GM12872 (cell line): ENCODE data around the gene SERPINB13.
A peak's percentile ranks its signal among the peaks of the same experiment; 100 is the strongest.

ENCODE experiments used
- CTCF ChIP-seq: IDR thresholded peaks from 3 replicates; pipeline ENCODE4 v1.5.1; 2011; ENCODE audit warnings: low read depth, mild to moderate bottlenecking, low read length, moderate library complexity; ENCODE audit not compliant: insufficient read depth

Gene SERPINB13

GRCh38 chr18:63567825-63568224 is 19.3 kb upstream of the SERPINB13 start:
- TF ChIP-seq CTCF = no peak

- no peak for TF ChIP-seq CTCF
Observed at GRCh38 chr18:63570721-63571120, 16.4 kb upstream of the SERPINB13 start.

DNA sequence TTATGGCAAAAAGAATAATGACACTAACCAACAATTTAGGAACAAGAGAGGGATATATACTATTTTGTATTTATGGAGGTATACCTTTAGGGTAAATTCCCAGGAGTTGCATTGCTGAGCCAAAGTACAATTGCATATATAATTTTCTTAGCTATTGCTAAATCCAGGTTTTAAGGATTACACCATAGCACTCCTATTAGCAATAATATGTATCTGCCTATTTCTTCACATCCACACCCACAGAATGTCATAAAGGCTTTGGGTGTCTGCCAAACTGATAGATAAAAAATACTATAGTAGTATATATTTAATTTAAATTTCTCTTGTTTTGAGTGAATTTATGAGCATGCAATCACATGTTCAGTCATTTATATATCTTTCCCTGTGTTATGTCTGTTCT is 11.5 kb upstream of the SERPINB13 start:
- no peak for TF ChIP-seq CTCF

DNA sequence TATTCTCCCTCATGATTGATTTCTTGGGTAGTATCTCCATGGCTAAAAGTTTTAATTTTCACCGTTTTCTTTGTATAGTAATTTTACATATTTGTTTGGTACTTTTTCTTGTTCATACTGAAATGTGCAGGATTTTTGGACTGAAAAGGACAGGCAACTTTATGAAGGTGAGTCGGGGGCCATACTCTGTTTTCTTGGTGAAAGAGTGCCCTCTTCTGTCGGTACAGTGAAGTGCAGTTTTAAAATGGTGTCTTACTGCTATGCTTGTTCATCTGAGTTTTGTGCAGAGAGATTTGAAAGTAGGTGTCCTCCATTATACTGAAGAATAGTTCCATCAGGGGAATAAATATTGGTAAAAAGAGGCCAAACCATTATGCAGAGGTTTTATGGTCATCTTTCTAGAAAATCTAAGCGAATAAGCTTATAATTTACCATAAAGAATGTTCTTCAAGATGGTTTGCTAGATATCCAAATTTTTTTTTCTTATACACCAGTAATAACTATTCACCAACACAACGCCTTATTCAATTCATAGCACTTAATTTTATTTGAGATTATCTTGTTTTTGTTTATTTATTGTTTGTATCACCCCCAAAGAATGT is 8.7 kb upstream of the SERPINB13 start:
- peak; percentile 73 for TF ChIP-seq CTCF

DNA sequence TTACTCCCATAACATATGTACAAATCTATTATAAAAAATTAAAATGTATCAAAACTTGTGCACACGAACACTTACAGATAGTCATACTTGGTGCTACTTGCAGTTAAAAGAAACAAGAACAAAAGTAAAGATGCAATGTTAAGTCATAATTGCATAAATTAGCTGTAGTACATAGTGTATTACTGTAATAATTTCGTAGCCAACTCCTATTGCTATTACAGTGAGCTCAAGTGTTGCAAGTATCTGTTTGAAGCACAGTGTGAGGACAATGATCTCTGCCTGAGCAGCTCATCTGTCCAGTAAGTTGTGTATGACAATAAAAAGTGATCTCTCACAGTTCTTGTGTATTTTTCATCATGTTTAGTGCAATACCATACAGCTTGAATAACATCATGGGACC is 7.5 kb upstream of the SERPINB13 start:
- no peak for TF ChIP-seq CTCF

- no peak for TF ChIP-seq CTCF
Observed at GRCh38 chr18:63585988-63586387, 1.2 kb upstream of the SERPINB13 start.

GRCh38 chr18:63586431-63586830 is 712 bp upstream of the SERPINB13 start:
- TF ChIP-seq CTCF = no peak
